GM12864 (cell line): ENCODE data around the gene CRY2.

ENCODE experiments used
- DNase-seq: peaks from one replicate; pipeline ENCODE4 v3.0.0-alpha.2; 2011; ENCODE audit warnings: low read depth
- H3K4me3 ChIP-seq: 2 replicates; pipeline ENCODE4 v1.5.1; 2011; ENCODE audit warnings: mild to moderate bottlenecking, low read depth, low read length, control low read depth
- CTCF ChIP-seq: IDR thresholded peaks from 2 replicates; pipeline ENCODE4 v1.5.1; 2011; ENCODE audit warnings: low read depth, mild to moderate bottlenecking, moderate library complexity, low read length, control low read depth, inconsistent platforms; ENCODE audit errors: missing control alignments

The CRY2 gene

GRCh38 chr11:45927684-45928413 is 80.6 kb downstream of the CRY2 start:
- H3K4me3 ChIP-seq = no peak overlapping the region
- DNase-seq = no peak
- no peak for TF ChIP-seq CTCF

- no peak for TF ChIP-seq CTCF
- DNase-seq = no peak
Observed at GRCh38 chr11:45928535-45929215, 81.4 kb downstream of the CRY2 start.

GRCh38 chr11:45929486-45930030 is 82.3 kb downstream of the CRY2 start:
- DNase-seq = no peak

More at GRCh38 chr11:45928535-45929215, 81.4 kb downstream of the CRY2 start:
- H3K4me3 ChIP-seq = no peak overlapping the region

GRCh38 chr11:45930031-45930794 is 82.9 kb downstream of the CRY2 start:
- H3K4me3 ChIP-seq = no peak overlapping the region
- TF ChIP-seq CTCF = no peak
- DNase-seq = peak; percentile 86

More at GRCh38 chr11:45929486-45930030, 82.3 kb downstream of the CRY2 start:
- H3K4me3 ChIP-seq = no peak overlapping the region
- no peak for TF ChIP-seq CTCF

GRCh38 chr11:45930951-45931570 is 83.8 kb downstream of the CRY2 start:
- no peak overlapping the region for H3K4me3 ChIP-seq
- DNase-seq = no peak

More at GRCh38 chr11:45930951-45931570, 83.8 kb downstream of the CRY2 start:
- TF ChIP-seq CTCF = no peak
